Measurements from ENCODE around the gene INTS3.

The INTS3 gene

GRCh38 chr1:153687346-153688125, 40.3 kb upstream of the INTS3 start (continued):
- TF ChIP-seq ZNF174 (tag by site-specific recombination; IDR thresholded peaks at IDR 0.05): no peak
- no peak for TF ChIP-seq ZNF324 (tag by site-specific recombination; IDR thresholded peaks at IDR 0.05)
- TF ChIP-seq ZNF76 (tag by site-specific recombination; IDR thresholded peaks at IDR 0.05; ENCODE audit: borderline replicate concordance, low read depth): no peak
- TF ChIP-seq HOXA7 (CRISPR knock-in tag; IDR thresholded peaks at IDR 0.05; ENCODE audit: borderline replicate concordance): no peak
- TF ChIP-seq ZNF184 (tag by site-specific recombination; IDR thresholded peaks at IDR 0.05): no peak
- no peak for TF ChIP-seq ZNF776 (tag by site-specific recombination; IDR thresholded peaks at IDR 0.05; ENCODE audit: borderline replicate concordance)
- TF ChIP-seq ZNF292 (tag by site-specific recombination; IDR thresholded peaks at IDR 0.05; ENCODE audit: borderline replicate concordance, low read depth): no peak
- no peak for TF ChIP-seq ZNF341 (tag by site-specific recombination; IDR thresholded peaks at IDR 0.05; ENCODE audit: low read depth)

DNA sequence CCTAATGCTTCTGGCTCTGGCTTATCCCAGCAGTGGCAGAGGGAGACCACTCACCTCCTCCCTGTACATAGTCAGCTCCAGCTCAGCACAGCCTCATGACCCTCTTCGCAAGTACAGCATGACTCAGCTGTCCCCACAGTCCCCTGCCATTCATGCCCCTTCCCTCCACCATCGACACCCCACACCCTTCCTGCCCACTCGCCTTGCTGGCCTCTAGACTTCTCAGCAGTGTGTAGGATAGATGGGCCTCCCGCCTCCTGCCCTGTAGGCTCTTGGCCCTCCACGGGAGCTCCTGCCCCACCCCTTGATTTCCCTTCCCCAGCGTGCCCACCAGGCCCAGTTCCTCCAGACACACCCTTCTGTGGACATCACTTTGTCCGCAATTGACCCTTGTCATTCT, 39.6 kb upstream of the INTS3 start:
- Histone ChIP-seq H3K4me3 (ENCODE audit: low read depth, low read length) (no peak overlapping the region), H3K27ac (ENCODE audit: extremely low read depth, low read depth, low read length) (no peak overlapping the region), H3K36me3 (ENCODE audit: control insufficient read depth in 2 of 2, insufficient read depth in 1 of 2, low read length in 2 of 2) (no peaks in the 10 kb centered on the region), H3K4me1 (ENCODE audit: control insufficient read depth, insufficient read depth, low read length) (no peaks in the 10 kb centered on the region), H3K9me3 (ENCODE audit: control insufficient read depth, insufficient read depth, low read depth, low read length) (no peaks in the 10 kb centered on the region)
- POLR2A ChIA-PET: no interaction called here
- peak; percentile 80 for TF ChIP-seq EGR2 (tag by site-specific recombination; IDR thresholded peaks at IDR 0.05; ENCODE audit: low read depth)
- TF ChIP-seq ZFHX2 (tag by site-specific recombination; conservative IDR thresholded peaks at IDR 0.05): peak; percentile 86
- no peak for TF ChIP-seq ZFP69B (tag by site-specific recombination; IDR thresholded peaks at IDR 0.05)
- CTCF ChIA-PET: interaction anchor here (0.7 kb wide), 1 partner anchor 16 kb away, joined by 3 read pairs; no protein-coding TSS in a partner anchor

DNA sequence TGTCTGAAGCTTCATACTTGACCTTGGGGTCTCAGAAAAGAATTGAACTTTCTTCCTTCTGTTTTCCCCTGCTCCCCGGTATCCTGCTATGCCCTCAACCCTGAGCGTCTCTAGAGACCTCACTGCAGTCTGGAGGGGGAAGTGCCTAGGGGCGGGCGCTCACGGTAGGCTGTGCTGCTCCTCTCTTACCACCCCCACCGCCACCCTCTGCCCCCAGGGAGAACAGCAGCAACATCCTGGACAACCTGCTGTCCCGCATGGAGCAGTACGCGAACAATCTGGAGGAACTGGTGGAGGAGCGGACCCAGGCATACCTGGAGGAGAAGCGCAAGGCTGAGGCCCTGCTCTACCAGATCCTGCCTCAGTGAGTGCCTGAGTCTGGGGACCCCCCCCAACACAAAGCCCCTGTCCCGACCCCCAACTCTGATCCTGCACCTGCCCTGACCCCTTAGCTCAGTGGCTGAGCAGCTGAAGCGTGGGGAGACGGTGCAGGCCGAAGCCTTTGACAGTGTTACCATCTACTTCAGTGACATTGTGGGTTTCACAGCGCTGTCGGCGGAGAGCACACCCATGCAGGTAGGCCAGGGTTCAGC, 39.0 kb upstream of the INTS3 start:
- ChIA-PET CTCF (interaction anchor here (0.7 kb wide), 1 partner anchor 17 kb away, joined by 3 read pairs; no protein-coding TSS in a partner anchor), POLR2A (no interaction called here)
- Histone ChIP-seq H3K36me3 (ENCODE audit: control insufficient read depth in 2 of 2, insufficient read depth in 1 of 2, low read length in 2 of 2) (no peaks in the 10 kb centered on the region), H3K27ac (ENCODE audit: extremely low read depth, low read depth, low read length) (no peak overlapping the region), H3K9me3 (ENCODE audit: control insufficient read depth, insufficient read depth, low read depth, low read length) (no peaks in the 10 kb centered on the region), H3K4me3 (ENCODE audit: low read depth, low read length) (no peak overlapping the region), H3K4me1 (ENCODE audit: control insufficient read depth, insufficient read depth, low read length) (no peaks in the 10 kb centered on the region)
- TF ChIP-seq ZNF341 (tag by site-specific recombination; IDR thresholded peaks at IDR 0.05; ENCODE audit: low read depth) (peak; percentile 76), ZNF549 (tag by site-specific recombination; IDR thresholded peaks at IDR 0.05) (no peak)

DNA sequence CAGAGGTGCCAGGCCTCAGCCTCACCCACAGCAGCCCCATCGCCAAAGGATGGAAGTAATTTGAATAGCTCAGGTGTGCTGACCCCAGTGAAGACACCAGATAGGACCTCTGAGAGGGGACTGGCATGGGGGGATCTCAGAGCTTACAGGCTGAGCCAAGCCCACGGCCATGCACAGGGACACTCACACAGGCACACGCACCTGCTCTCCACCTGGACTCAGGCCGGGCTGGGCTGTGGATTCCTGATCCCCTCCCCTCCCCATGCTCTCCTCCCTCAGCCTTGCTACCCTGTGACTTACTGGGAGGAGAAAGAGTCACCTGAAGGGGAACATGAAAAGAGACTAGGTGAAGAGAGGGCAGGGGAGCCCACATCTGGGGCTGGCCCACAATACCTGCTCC, 34.4 kb upstream of the INTS3 start:
- no peaks in the 10 kb centered on the region for H3K36me3 ChIP-seq (ENCODE audit: control insufficient read depth in 2 of 2, insufficient read depth in 1 of 2, low read length in 2 of 2)
- H3K4me3 ChIP-seq (ENCODE audit: low read depth, low read length): no peak overlapping the region
- no peaks in the 10 kb centered on the region for H3K4me1 ChIP-seq (ENCODE audit: control insufficient read depth, insufficient read depth, low read length)
- H3K27ac ChIP-seq (ENCODE audit: extremely low read depth, low read depth, low read length): no peak overlapping the region
- no peaks in the 10 kb centered on the region for H3K9me3 ChIP-seq (ENCODE audit: control insufficient read depth, insufficient read depth, low read depth, low read length)
- ChIA-PET CTCF (interaction anchor here (0.7 kb wide), 1 partner anchor 8 kb away, joined by 6 read pairs; no protein-coding TSS in a partner anchor), POLR2A (no interaction called here)
- TF ChIP-seq, protein P1, sequence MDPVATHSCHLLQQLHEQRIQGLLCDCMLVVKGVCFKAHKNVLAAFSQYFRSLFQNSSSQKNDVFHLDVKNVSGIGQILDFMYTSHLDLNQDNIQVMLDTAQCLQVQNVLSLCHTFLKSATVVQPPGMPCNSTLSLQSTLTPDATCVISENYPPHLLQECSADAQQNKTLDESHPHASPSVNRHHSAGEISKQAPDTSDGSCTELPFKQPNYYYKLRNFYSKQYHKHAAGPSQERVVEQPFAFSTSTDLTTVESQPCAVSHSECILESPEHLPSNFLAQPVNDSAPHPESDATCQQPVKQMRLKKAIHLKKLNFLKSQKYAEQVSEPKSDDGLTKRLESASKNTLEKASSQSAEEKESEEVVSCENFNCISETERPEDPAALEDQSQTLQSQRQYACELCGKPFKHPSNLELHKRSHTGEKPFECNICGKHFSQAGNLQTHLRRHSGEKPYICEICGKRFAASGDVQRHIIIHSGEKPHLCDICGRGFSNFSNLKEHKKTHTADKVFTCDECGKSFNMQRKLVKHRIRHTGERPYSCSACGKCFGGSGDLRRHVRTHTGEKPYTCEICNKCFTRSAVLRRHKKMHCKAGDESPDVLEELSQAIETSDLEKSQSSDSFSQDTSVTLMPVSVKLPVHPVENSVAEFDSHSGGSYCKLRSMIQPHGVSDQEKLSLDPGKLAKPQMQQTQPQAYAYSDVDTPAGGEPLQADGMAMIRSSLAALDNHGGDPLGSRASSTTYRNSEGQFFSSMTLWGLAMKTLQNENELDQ (tag by site-specific recombination; IDR thresholded peaks at IDR 0.05; ENCODE audit: low read depth): no peak
- TF ChIP-seq, protein P2, sequence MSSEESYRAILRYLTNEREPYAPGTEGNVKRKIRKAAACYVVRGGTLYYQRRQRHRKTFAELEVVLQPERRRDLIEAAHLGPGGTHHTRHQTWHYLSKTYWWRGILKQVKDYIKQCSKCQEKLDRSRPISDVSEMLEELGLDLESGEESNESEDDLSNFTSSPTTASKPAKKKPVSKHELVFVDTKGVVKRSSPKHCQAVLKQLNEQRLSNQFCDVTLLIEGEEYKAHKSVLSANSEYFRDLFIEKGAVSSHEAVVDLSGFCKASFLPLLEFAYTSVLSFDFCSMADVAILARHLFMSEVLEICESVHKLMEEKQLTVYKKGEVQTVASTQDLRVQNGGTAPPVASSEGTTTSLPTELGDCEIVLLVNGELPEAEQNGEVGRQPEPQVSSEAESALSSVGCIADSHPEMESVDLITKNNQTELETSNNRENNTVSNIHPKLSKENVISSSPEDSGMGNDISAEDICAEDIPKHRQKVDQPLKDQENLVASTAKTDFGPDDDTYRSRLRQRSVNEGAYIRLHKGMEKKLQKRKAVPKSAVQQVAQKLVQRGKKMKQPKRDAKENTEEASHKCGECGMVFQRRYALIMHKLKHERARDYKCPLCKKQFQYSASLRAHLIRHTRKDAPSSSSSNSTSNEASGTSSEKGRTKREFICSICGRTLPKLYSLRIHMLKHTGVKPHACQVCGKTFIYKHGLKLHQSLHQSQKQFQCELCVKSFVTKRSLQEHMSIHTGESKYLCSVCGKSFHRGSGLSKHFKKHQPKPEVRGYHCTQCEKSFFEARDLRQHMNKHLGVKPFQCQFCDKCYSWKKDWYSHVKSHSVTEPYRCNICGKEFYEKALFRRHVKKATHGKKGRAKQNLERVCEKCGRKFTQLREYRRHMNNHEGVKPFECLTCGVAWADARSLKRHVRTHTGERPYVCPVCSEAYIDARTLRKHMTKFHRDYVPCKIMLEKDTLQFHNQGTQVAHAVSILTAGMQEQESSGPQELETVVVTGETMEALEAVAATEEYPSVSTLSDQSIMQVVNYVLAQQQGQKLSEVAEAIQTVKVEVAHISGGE (tag by site-specific recombination; conservative IDR thresholded peaks at IDR 0.05; ENCODE audit: low read depth): no peak
- TF ChIP-seq, protein P3, sequence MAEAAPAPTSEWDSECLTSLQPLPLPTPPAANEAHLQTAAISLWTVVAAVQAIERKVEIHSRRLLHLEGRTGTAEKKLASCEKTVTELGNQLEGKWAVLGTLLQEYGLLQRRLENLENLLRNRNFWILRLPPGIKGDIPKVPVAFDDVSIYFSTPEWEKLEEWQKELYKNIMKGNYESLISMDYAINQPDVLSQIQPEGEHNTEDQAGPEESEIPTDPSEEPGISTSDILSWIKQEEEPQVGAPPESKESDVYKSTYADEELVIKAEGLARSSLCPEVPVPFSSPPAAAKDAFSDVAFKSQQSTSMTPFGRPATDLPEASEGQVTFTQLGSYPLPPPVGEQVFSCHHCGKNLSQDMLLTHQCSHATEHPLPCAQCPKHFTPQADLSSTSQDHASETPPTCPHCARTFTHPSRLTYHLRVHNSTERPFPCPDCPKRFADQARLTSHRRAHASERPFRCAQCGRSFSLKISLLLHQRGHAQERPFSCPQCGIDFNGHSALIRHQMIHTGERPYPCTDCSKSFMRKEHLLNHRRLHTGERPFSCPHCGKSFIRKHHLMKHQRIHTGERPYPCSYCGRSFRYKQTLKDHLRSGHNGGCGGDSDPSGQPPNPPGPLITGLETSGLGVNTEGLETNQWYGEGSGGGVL (tag by site-specific recombination; IDR thresholded peaks at IDR 0.05): no peak
- TF ChIP-seq KLF7 (tag by site-specific recombination; IDR thresholded peaks at IDR 0.05; ENCODE audit: borderline replicate concordance) (no peak), ZNF585B (tag by site-specific recombination; IDR thresholded peaks at IDR 0.05) (no peak), KLF16 (tag by site-specific recombination; IDR thresholded peaks at IDR 0.05) (no peak), ZNF366 (tag by site-specific recombination; conservative IDR thresholded peaks at IDR 0.05) (no peak), ZNF223 (tag by site-specific recombination; IDR thresholded peaks at IDR 0.05) (no peak)
